ENCODE data around the gene CHIT1.

Gene CHIT1

DNA sequence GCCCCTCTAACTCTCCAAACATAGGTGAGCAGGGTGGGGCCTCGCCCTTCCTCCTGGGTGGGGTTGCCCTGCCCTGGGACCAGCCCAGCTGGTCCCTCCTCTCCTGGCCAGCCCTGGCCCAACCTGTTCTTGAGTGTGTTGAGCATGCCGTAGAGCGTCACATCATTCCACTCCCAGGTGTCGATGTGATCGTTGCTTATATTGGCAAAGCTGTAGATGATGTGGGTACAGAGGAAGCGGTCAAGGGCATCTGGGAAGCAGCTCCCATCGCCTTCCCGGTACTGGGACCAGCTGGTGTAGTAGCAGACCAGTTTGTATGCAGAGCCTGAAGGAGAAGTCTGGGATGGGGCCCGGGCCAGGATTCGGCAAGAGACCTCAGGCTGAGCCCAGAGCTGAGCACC lies 44.4 kb downstream of the CHIT1 start:
- no peak for DNase-seq (ENCODE audit: low read depth)
- TF ChIP-seq, protein P1, sequence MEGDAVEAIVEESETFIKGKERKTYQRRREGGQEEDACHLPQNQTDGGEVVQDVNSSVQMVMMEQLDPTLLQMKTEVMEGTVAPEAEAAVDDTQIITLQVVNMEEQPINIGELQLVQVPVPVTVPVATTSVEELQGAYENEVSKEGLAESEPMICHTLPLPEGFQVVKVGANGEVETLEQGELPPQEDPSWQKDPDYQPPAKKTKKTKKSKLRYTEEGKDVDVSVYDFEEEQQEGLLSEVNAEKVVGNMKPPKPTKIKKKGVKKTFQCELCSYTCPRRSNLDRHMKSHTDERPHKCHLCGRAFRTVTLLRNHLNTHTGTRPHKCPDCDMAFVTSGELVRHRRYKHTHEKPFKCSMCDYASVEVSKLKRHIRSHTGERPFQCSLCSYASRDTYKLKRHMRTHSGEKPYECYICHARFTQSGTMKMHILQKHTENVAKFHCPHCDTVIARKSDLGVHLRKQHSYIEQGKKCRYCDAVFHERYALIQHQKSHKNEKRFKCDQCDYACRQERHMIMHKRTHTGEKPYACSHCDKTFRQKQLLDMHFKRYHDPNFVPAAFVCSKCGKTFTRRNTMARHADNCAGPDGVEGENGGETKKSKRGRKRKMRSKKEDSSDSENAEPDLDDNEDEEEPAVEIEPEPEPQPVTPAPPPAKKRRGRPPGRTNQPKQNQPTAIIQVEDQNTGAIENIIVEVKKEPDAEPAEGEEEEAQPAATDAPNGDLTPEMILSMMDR (IDR thresholded peaks at IDR 0.05; ENCODE audit: insufficient read depth, low read depth, low read length, missing control alignments) = no peak
- no peak overlapping the region for H3K4me3 ChIP-seq (ENCODE audit: low read depth, low read length)

DNA sequence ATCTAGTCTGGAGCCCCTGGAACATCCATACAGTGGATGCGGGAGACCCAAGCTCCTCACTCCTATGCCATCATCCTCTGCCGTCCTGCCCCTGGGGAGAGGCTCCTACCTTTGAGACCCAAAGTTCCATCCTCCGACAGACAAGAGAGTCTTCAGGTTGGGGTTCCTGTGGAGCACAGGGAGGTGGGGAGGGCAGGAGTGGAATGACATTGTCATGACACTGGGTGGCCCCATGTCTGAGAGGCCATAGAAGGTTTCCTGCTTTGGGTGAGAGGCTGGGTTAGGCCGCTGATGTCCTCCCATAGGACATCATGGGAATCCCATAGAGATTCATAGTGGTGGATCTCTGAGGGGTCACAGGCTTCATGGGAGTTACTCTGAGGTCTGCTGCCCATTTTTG lies 45.0 kb downstream of the CHIT1 start:
- TF ChIP-seq, protein P1 (IDR thresholded peaks at IDR 0.05; ENCODE audit: insufficient read depth, low read depth, low read length, missing control alignments) = no peak
- H3K4me3 ChIP-seq (ENCODE audit: low read depth, low read length) = no peak overlapping the region
- DNase-seq (ENCODE audit: low read depth) = no peak

DNA sequence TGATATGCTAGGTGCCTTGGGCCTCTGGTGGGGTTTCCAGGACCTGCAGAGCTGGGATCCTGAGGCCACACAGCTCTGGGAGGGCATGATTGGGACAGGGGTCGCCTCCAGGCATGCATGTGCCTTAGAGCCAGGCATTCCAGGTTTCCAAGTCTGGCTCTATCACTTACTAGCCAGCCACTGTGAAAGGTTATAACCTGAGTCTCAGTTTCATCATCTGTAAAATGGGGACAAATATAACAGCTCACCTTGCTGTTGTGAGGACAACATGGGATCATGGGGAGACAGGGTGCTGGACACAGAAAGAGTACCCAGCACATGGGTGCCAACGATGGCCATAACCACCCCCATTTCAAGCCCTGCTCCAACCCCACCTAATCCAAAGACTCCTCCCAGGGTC lies 45.6 kb downstream of the CHIT1 start:
- H3K4me3 ChIP-seq (ENCODE audit: low read depth, low read length) = no peak overlapping the region
- TF ChIP-seq, protein P1 (IDR thresholded peaks at IDR 0.05; ENCODE audit: insufficient read depth, low read depth, low read length, missing control alignments) = no peak
- DNase-seq (ENCODE audit: low read depth) = no peak

DNA sequence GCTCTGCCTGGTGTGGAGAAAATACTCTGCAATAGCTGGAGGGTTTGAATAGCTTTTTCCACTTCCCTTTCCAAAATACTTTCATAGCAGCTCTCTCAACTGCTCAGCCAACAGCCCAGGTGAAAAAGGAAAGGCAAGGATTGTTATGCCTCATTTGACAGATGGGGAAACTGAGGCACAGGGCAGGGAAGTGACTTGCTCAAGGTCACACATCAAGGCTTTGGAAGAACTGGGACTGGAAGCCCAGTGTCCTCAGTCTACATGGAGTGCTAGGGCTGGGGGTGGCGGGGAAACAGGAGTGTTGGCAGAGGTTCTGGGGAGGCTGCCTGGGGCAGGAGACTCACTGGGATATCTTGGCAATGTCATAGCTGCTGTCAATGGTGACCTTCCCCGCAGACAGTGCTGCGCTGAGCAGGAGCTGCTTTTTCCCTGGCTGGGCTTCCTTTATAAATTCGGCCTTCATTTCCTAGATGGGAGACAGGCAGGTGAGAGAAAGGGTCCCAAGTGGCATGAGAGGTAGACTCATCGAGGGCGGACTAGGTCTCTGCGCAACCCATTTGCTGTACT lies 47.0 kb downstream of the CHIT1 start:
- TF ChIP-seq, protein P1 (IDR thresholded peaks at IDR 0.05; ENCODE audit: insufficient read depth, low read depth, low read length, missing control alignments) = no peak
- H3K4me3 ChIP-seq (ENCODE audit: low read depth, low read length) = no peak overlapping the region
- DNase-seq (ENCODE audit: low read depth) = no peak

DNA sequence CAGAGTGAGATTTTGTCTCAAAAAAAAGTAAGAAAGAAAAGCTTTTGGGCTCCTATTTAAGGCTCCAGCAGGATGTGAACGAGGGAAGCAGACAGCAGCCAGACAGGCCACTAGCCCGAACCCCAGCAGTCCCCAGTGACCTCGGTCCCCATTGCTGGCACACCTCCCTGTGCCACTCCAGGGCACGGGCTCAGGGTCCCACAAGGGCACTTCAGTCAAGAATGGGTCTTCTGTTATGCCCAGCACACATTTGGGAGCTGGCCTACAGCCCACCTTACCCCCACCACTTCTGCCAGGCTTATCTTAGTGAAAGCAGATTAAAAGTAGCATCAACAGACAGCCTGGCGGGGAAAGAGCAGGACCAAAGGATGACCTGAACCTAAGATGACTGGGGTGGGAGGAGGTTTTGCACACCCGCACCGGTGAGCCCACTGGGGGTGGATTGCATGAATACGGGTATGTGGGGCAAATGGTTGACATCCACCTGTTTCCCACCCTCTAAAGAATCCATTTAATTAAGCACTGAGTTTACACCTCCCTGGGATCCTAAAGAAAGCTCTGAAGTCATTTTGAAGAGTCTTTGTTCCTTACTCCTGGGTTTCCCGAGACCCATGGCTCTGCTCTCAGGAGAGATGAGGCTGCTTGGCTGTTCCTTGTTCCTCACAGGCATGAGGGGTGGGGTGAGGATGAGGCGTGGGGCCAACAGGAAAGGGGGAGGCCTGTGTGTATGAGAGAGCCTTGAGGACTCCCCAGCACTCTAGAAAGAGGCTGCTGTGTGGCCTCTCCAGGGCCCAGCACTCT lies 47.7 kb downstream of the CHIT1 start:
- H3K4me3 ChIP-seq (ENCODE audit: low read depth, low read length) = no peak overlapping the region
- DNase-seq (ENCODE audit: low read depth) = no peak
- TF ChIP-seq, protein P1 (IDR thresholded peaks at IDR 0.05; ENCODE audit: insufficient read depth, low read depth, low read length, missing control alignments) = no peak

DNA sequence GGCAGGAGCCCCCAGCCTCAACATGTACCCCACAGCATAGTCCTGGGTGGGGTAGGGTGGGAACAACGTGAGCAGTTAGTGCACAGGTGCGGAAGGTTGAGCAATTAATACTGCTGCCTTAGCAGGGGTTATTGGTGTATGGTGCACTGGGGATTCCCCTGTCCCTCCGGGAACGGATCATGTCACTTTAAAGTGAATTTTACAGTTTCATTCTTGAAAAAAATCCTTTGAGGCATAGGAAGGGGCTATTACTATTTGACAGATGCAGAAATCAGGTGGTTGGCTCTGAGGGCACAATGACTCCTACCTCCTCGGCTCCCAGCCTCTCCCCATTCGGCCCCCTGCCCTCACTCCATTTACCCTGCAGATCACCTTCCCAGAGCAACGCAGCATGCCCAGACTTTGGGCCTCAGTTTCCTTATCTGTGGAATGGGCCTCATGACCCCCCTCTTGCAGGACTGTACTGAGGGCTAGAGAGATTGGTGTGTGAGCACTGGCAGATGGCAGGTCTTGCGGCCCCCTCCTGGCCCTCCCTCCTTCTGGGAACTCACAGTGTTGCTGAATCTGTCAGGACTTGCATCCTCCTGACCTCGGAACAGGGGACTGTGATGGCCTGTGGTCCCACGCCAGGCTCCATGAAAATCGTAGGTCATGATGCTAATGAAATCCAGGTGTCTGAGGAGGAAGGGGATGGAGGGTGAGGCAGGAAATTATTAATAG lies 48.7 kb downstream of the CHIT1 start:
- no peak for DNase-seq (ENCODE audit: low read depth)
- TF ChIP-seq, protein P1 (IDR thresholded peaks at IDR 0.05; ENCODE audit: insufficient read depth, low read depth, low read length, missing control alignments) = no peak
- no peak overlapping the region for H3K4me3 ChIP-seq (ENCODE audit: low read depth, low read length)

Measured in GM12865 (cell line).